Measurements from ENCODE around the gene MAPK14.
"Not testable (repeated sequence)": the region's sequence is repeated elsewhere in the genome, so short reads cannot be mapped to it uniquely, and the experiment has no call there.

Gene MAPK14

DNA sequence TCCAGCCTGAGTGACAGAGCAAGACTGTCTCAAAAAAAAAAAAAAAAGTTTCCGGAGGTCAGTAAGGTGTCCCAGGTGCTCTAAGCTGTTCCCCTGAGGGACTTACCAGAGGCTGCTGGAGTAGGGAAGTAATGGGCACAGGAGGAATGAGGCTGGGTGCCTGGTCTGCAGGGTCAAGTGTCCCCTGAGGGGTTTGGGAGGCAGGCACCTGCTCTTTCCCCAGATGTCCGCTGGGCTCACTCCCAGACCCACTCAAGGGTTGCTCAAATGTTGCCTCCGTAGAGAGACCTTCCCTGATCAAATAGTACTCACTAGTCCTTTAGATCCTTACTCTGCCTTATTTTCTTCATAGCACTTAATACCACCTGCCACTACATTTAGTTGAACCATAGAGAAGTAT lies 97.3 kb downstream of the MAPK14 start:
- no peak for DNase-seq

DNA sequence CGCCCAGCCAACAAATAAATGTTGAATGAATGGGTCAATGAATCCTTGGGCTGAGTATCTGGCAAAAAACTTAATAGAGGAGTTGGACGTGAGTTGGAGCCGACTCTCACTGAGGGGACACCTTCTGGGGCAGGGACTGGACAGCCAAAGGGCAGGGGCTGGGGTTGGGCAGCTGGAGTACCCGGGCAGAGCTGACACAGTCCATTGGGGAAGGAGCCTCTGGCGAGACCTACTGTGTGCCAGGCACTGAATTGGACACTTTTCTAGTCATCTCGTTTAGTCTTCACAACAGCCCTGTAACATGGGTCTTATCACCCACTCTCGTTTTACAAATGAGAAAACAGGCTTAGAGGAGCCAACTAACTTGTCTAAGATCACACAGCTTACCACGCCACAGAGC lies 98.0 kb downstream of the MAPK14 start:
- DNase-seq: no peak

DNA sequence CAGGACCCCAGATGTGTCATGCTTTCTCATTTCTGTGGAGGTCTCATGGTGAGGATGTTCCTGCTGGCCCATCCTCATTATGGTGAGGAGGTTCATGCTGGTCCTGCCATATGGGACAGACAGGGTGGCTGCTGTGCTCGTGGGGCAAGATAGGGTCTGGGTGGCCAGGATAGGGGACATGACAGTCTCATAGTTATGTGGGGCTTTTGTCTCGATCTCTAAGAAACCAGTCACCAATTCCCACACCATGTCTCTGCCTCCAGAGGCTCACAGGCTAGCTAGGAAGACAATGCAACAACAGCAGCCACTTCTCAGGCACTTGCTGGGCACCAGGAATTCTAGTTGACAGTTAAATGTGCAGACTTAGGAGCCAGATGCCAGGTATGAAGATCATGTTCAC lies 98.5 kb downstream of the MAPK14 start:
- DNase-seq: no peak

- DNase-seq: no peak
Measured at GRCh38 chr6:36126553-36127458, 99.2 kb downstream of the MAPK14 start.

GRCh38 chr6:36127462-36128016 lies 99.9 kb downstream of the MAPK14 start:
- peak; percentile 62 for DNase-seq

DNA sequence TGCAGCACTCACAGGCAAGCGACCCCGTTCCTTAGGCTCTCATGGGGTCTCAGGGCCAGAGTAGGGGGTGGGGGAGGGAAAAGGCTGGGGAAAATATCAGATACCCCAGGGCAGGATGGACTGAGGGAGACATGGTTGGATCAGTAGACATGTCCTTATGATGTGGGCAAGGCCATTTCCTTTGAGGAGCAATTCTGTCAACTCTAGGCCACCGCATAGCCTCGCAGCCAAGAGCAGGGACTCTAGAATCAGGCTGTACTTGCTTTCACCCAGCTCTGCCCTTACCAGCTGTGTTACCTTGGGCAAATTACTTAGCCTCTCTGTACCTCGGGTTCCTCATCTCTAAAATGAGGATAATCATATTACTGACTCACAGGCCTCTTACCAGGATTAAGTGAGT lies 100.5 kb downstream of the MAPK14 start:
- DNase-seq: no peak

GRCh38 chr6:36128793-36129192 lies 101.2 kb downstream of the MAPK14 start:
- DNase-seq: no peak

GRCh38 chr6:36129334-36129733 lies 101.7 kb downstream of the MAPK14 start:
- not testable (repeated sequence) for DNase-seq

GRCh38 chr6:36129941-36130666 lies 102.5 kb downstream of the MAPK14 start, which contains the start of gene MAPK13:
MAPK13 (plus strand) TSS chr6:36130513; CDS start chr6:36130583, 70 bp downstream.
- DNase-seq: peak; percentile 19

DNA sequence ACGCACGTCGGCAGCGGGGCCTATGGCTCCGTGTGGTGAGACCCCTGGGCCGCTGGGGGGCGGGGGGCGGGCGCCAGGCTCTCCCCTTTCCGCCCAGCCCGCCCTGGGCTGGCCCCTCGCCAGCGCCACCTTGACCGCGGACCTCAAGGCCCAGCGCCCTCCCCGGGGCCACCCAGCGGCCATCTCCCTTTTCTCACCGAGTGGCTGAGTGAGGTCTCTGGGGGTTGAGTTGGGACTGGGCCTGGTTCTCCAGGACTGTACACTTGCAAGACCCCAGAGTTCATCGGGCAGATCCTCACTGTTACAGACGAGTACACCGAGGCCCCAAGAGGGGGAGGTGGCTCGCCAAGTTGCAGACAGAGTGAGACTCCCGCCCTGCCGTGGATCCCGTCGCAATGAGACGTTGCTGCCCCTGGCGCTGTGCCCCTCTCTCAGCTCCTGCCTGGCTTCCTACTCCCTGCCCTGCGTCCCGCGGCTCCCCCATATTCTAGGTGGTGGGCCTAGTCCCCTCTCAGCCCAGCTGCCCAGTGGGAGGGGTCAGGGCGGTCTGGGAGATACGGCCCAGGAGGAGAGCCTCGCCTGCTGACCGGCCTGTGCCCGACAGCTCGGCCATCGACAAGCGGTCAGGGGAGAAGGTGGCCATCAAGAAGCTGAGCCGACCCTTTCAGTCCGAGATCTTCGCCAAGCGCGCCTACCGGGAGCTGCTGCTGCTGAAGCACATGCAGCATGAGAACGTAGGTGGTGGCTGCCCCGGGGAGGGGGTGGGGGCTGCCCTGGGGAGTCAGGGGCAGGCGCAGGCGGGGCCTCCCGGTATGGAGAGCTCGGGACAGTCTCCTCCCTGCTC lies 103.3 kb downstream of the MAPK14 start:
- no peak for DNase-seq

- peak; percentile 61 for DNase-seq
Measured at GRCh38 chr6:36131511-36132245, 104.1 kb downstream of the MAPK14 start.

DNA sequence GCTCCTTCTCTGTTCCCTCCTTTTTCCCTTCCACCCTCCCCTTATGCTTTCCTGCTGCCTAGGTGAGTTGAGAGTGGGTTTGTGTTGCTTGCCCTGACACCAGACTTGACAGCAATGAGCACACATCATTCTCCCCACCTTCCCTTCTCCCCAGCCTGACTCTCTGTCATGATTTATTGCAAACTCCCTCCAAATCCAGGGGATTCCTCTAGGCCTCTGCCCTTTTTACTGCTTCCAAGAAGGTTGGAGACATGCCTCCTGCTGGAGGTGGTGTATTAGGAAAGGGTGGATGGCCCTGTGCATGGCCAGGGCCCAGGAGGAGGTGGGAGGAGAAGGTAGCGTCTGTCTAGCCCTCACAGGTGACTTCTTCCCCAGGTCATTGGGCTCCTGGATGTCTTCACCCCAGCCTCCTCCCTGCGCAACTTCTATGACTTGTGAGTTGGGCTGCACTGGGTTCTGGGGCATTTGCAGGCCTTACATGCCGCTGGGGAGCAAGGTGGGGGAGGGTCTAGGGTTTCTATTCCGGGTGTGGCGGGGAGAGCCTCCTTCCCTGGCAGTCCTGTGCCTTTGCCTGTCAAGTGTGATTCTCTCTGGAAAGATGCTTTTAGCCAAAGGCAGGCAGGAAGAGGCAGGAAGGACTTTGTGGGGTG lies 104.8 kb downstream of the MAPK14 start:
- DNase-seq: no peak

DNA sequence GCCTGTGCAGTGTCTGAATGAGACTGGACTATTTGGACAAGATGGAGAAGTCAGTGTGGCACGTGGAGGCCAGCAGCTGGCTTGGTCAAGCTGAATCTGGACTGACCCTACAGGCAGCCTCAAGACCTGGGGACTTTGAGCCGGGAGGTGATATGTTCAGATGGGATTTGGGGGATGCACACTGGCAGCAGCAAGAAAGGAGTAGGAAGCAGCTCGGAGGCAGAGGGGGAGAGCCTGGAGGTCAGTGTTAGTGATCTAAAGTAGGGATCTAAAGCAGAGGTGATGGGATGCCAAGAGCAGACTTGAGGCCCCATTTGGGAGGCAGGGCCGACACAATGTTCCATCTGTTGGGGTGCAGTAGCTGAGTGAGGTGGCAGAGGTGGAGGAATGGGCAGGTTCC lies 105.5 kb downstream of the MAPK14 start:
- DNase-seq: no peak

DNA sequence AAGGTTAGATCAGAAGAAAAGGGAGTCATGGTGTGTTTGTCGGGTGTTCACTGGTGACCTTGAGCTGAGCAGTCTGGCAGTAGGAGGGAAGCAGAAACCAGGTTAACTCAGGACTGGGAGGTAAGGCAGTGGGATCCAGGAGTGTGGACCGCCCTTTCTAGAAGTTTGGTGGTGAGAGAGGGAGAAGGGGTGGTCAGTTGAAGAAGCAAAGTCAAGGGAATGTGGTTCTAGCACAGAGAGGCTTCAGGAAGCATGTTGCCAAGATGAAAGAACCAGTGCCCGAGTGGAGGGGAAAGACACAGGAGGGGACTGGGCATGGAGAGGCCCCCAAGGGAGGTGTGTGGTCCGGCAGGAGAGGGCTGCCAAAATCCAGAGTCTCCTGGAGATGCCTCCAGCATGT lies 106.3 kb downstream of the MAPK14 start:
- no peak for DNase-seq

- DNase-seq: no peak
Measured at GRCh38 chr6:36135053-36135731, 107.6 kb downstream of the MAPK14 start.

GRCh38 chr6:36136034-36136433 lies 108.4 kb downstream of the MAPK14 start:
- no peak for DNase-seq

DNA sequence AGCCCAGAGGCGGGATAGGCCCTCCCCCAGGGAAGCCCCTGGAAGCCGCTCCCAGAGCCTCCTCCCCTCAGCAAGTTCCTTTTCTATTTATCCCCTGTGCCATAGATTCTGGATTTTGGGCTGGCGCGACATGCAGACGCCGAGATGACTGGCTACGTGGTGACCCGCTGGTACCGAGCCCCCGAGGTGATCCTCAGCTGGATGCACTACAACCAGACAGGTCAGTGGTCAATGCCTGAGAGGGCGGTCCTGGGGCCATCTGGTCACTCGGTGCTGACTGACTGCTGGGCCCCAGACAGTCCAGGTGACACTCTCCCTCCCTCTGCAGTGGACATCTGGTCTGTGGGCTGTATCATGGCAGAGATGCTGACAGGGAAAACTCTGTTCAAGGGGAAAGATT lies 108.9 kb downstream of the MAPK14 start:
- DNase-seq: no peak

- DNase-seq: no peak
Measured at GRCh38 chr6:36138667-36139066, 111.1 kb downstream of the MAPK14 start.

DNA sequence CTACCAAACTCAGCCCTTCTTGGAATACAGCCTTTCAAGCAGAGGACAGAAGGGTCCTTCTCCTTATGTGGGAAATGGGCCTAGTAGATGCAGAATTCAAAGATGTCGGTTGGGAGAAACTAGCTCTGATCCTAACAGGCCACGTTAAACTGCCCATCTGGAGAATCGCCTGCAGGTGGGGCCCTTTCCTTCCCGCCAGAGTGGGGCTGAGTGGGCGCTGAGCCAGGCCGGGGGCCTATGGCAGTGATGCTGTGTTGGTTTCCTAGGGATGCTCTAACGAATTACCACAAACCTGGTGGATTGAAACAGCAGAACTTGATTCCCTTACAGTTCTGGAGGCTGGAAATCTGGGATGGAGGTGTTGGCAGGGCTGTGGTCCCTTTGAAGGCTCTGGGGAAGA lies 111.8 kb downstream of the MAPK14 start:
- no peak for DNase-seq

DNA sequence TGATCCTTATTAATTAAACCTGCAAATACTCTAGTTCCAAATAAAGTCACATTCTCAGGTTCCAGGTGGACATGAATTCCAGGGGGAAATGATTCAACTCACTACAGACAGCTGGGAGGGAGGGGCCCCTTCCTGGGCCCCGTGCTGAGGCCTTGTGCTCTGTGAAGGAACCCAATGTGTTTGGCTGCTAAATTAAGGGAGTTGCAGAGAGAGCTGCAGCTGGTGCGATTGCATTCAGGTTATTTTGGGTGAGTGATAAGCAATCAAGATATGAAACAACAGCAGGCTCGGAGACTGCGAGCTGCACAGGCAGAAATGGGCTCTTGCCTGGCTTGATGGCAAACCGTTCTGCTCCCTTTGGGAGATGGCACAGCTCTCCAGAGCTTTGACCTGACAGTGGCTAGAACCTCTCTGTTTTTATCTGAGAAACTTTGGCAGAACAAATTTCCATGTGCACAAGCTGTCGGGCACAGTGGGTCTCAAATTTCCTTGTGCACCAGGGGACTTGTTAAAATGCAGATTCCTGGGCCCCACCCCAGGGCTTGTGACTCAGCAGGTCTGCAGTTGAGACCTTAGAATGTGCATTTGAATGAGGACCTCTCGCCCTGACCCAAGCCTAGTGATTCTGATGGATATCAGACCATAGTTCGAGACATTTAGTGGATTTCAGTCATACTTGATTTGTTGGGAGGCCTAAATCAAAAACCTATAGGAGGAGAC lies 112.5 kb downstream of the MAPK14 start:
- no peak for DNase-seq
